Cardiac fibroblast (primary cell): ENCODE data around the gene MCM3AP.

Source experiments
- DNase-seq, 2 donors: peaks; one replicate each; pipeline versions ENCODE4 v3.0.0 to v3.0.0-alpha.2; 2010; ENCODE audit warnings: low read depth in 2 of 2
- H3K4me3 ChIP-seq, 2 donors: replicated peaks in 1 of 2; 1 replicate in 1 of 2; 2 replicates in 1 of 2; pipeline ENCODE4 v1.5.1; 2011; ENCODE audit warnings: low read depth in 2 of 2, low read length in 2 of 2, mild to moderate bottlenecking in 2 of 2, moderate library complexity in 1 of 2
- CTCF ChIP-seq: IDR thresholded peaks from one replicate; pipeline ENCODE4 v1.5.1; 2011; ENCODE audit warnings: low read depth, mild to moderate bottlenecking, low read length, inconsistent platforms

MCM3AP gene

GRCh38 chr21:46325073-46325912 is 39.9 kb upstream of the MCM3AP start:
- peak overlapping the region; percentile 74 for H3K4me3 ChIP-seq
- peak; percentile 36 for TF ChIP-seq CTCF
- DNase-seq: peak; percentile 52 to 58

- H3K4me3 ChIP-seq: peak overlapping the region; percentile 95 to 96
- DNase-seq: peak; percentile 81 to 91
- no peak for TF ChIP-seq CTCF
These were observed 39.1 kb upstream of the MCM3AP start for GRCh38 chr21:46324390-46325072.

- H3K4me3 ChIP-seq: peak within 1 kb of the TSS; percentile 95 to 96
- peak; percentile 98 to 99 for DNase-seq
- TF ChIP-seq CTCF: no peak
These were observed 38.4 kb upstream of the MCM3AP start, which contains the start of the genes C21orf58 and PCNT for GRCh38 chr21:46323710-46324389. Gene C21orf58, minus strand, starts transcription at chr21:46323870. Its CDS starts 1,132 bp downstream, at chr21:46322738. Gene PCNT, plus strand, starts transcription at chr21:46324156. Its CDS starts 73 bp downstream, at chr21:46324229.

GRCh38 chr21:46323227-46323709 is 37.9 kb upstream of the MCM3AP start:
- DNase-seq: peak; percentile 10 to 29
- TF ChIP-seq CTCF: no peak
- H3K4me3 ChIP-seq: peak overlapping the region; percentile 68 to 75

- H3K4me3 ChIP-seq: peak overlapping the region; percentile 68 to 75
- DNase-seq: peak; percentile 31 to 51
- no peak for TF ChIP-seq CTCF
These were observed 37.2 kb upstream of the MCM3AP start for GRCh38 chr21:46322351-46323226.
